HepG2 (cell line): Measurements from ENCODE around the gene PHLDB1. TPM values are rescaled to one million over a fixed set of nuclear protein-coding genes. Genes with fewer than 3 reads are reported as not detected.

Source experiments
- CENPBD1 ChIP-seq: sonication (generic); formaldehyde crosslinking; IDR thresholded peaks from 2 replicates; pipeline ENCODE4 v1.8.0; 2022; ENCODE audit warnings: missing genetic modification reagents, low read depth, mild to moderate bottlenecking, borderline replicate concordance
- DMAP1 ChIP-seq: IDR thresholded peaks from 2 replicates; pipeline ENCODE4 v1.6.1; 2016
- FOXC1 ChIP-seq: sonication (generic); formaldehyde crosslinking; IDR thresholded peaks from 2 replicates; pipeline ENCODE4 v1.8.0; 2022; ENCODE audit warnings: mild to moderate bottlenecking, missing genetic modification reagents, borderline replicate concordance
- FOXK1 ChIP-seq: sonication (generic); formaldehyde crosslinking; IDR thresholded peaks from 2 replicates; pipeline ENCODE4 v1.4.0; 2020; ENCODE audit warnings: low read depth, missing genetic modification reagents, borderline replicate concordance
- HMG20A ChIP-seq: IDR thresholded peaks from 2 replicates; pipeline ENCODE4 v1.6.1; 2016; ENCODE audit warnings: borderline replicate concordance
- KLF11 ChIP-seq: IDR thresholded peaks from 2 replicates; pipeline ENCODE4 v1.6.1; 2016; ENCODE audit warnings: missing compliant biosample characterization
- MAFG ChIP-seq: sonication (generic); formaldehyde crosslinking; IDR thresholded peaks from 2 replicates; pipeline ENCODE4 v1.5.1; 2020; ENCODE audit warnings: mild to moderate bottlenecking, missing genetic modification reagents
- MATR3 ChIP-seq: sonication (generic); formaldehyde crosslinking; IDR thresholded peaks from 2 replicates; pipeline ENCODE4 v1.4.0; 2020; ENCODE audit warnings: missing genetic modification reagents
- MTA1 ChIP-seq: sonication (generic); formaldehyde crosslinking; IDR thresholded peaks from 2 replicates; pipeline ENCODE4 v1.4.0; 2020; ENCODE audit warnings: missing genetic modification reagents, mild to moderate bottlenecking, borderline replicate concordance
- NR2C2 ChIP-seq: sonication (generic); formaldehyde crosslinking; IDR thresholded peaks from 2 replicates; pipeline ENCODE4 v1.4.0; 2020; ENCODE audit warnings: missing genetic modification reagents, mild to moderate bottlenecking, moderate library complexity, borderline replicate concordance
- PITX1 ChIP-seq: sonication (generic); formaldehyde crosslinking; IDR thresholded peaks from 2 replicates; pipeline ENCODE4 v1.5.1; 2020; ENCODE audit warnings: mild to moderate bottlenecking, missing genetic modification reagents
- POGK ChIP-seq: sonication (generic); formaldehyde crosslinking; conservative IDR thresholded peaks from 2 replicates; pipeline ENCODE4 v1.8.0; 2022; ENCODE audit warnings: mild to moderate bottlenecking, moderate library complexity, missing genetic modification reagents
- RFX3 ChIP-seq: IDR thresholded peaks from 2 replicates; pipeline ENCODE4 v1.6.1; 2016; ENCODE audit warnings: missing biosample characterization, missing genetic modification reagents
- RFXANK ChIP-seq: IDR thresholded peaks from 2 replicates; pipeline ENCODE4 v1.6.1; 2016
- SAP130 ChIP-seq: IDR thresholded peaks from 2 replicates; pipeline ENCODE4 v1.6.1; 2016; ENCODE audit warnings: low read depth
- SMYD3 ChIP-seq: sonication (generic); formaldehyde crosslinking; IDR thresholded peaks from 2 replicates; pipeline ENCODE4 v1.8.1; 2023; ENCODE audit warnings: mild to moderate bottlenecking, missing genetic modification reagents
- SNRNP70 ChIP-seq: fragments of 200-400 bp; formaldehyde crosslinking; IDR thresholded peaks from 2 replicates; pipeline ENCODE4 v1.6.1; 2017; ENCODE audit warnings: mild to moderate bottlenecking, low read depth, low read length, moderate library complexity
- TBL1XR1 ChIP-seq: fragments of 150-350 bp; IDR thresholded peaks from 2 replicates; pipeline ENCODE4 v1.6.1; 2014; ENCODE audit warnings: borderline replicate concordance, low read length; ENCODE audit not compliant: partially characterized antibody
- ZBTB2 ChIP-seq: sonication (generic); formaldehyde crosslinking; IDR thresholded peaks from 2 replicates; pipeline ENCODE4 v1.8.0; 2022; ENCODE audit warnings: low read depth, missing genetic modification reagents
- ZFP36L2 ChIP-seq: sonication (generic); formaldehyde crosslinking; IDR thresholded peaks from 2 replicates; pipeline ENCODE4 v1.4.0; 2020; ENCODE audit warnings: missing genetic modification reagents
- ZFP91 ChIP-seq: sonication (generic); formaldehyde crosslinking; IDR thresholded peaks from 2 replicates; pipeline ENCODE4 v1.9.0; 2022; ENCODE audit warnings: missing genetic modification reagents, mild to moderate bottlenecking, borderline replicate concordance
- ZMAT5 ChIP-seq: sonication (generic); formaldehyde crosslinking; IDR thresholded peaks from 2 replicates; pipeline ENCODE4 v1.5.0; 2020; ENCODE audit warnings: mild to moderate bottlenecking, low read depth, missing genetic modification reagents, borderline replicate concordance
- ZNF224 ChIP-seq: sonication (generic); formaldehyde crosslinking; IDR thresholded peaks from 2 replicates; pipeline ENCODE4 v1.5.0; 2020; ENCODE audit warnings: mild to moderate bottlenecking, missing genetic modification reagents
- ZNF263 ChIP-seq: sonication (generic); formaldehyde crosslinking; IDR thresholded peaks from 2 replicates; pipeline ENCODE4 v1.4.0; 2020; ENCODE audit warnings: missing genetic modification reagents
- ZNF337 ChIP-seq: sonication (generic); formaldehyde crosslinking; IDR thresholded peaks from 2 replicates; pipeline ENCODE4 v1.5.1; 2020; ENCODE audit warnings: missing genetic modification reagents, low read depth, mild to moderate bottlenecking, borderline replicate concordance
- ZNF615 ChIP-seq: sonication (generic); formaldehyde crosslinking; IDR thresholded peaks from 2 replicates; pipeline ENCODE4 v1.5.0; 2020; ENCODE audit warnings: mild to moderate bottlenecking, missing genetic modification reagents, borderline replicate concordance
- ZNF777 ChIP-seq: sonication (generic); formaldehyde crosslinking; IDR thresholded peaks from 2 replicates; pipeline ENCODE4 v1.4.0; 2020; ENCODE audit warnings: missing genetic modification reagents
- ZSCAN30 ChIP-seq: sonication (generic); formaldehyde crosslinking; IDR thresholded peaks from 2 replicates; pipeline ENCODE4 v1.5.0; 2020; ENCODE audit warnings: mild to moderate bottlenecking, missing genetic modification reagents
- polyA plus RNA-seq, 8 experiments: library from polyadenylated mRNA; depleted of rRNA in 3 of 8; stranded (reverse) in 7 of 8; unstranded in 1 of 8; fragments of >200 nt; fragmentation: Illumina TruSeq in 4 of 8; extraction: Trizol in 4 of 8; gene quantifications; 2 replicates each; pipeline versions ENCODE4 v1.2.1 to v1.2.3, GENCODE V29; 2011 to 2016; ENCODE audit warnings: low read depth in 4 of 8, missing spikeins in 1 of 8, mixed read lengths in 1 of 8; ENCODE audit not compliant: insufficient read depth in 1 of 8
- total RNA-seq, 5 experiments: library from RNA; depleted of rRNA; stranded (reverse); fragments of >200 nt; fragmentation: Illumina TruSeq; extraction: Trizol; gene quantifications; 2 replicates each; pipeline ENCODE4 v1.2.3, GENCODE V29; 2016; ENCODE audit warnings: low read depth in 1 of 5

The PHLDB1 gene
- total and polyA plus RNA-seq, 2 of the 13 experiments (the other 11 are each of a cell fraction or from before 2014, with no cell fraction given): 13.8 to 14.2 TPM

- no peak for TF ChIP-seq ZNF615
- no peak for TF ChIP-seq TBL1XR1
- no peak for TF ChIP-seq CENPBD1 (CRISPR knock-in tag)
- TF ChIP-seq FOXK1 (CRISPR knock-in tag): 0 out of 2 replicates have a peak, but pooled peaks have one; percentile 13
- TF ChIP-seq SMYD3: no peak
- TF ChIP-seq ZMAT5 (CRISPR knock-in tag): no peak
- no peak for TF ChIP-seq POGK
- TF ChIP-seq ZNF224: no peak
- TF ChIP-seq ZBTB2 (CRISPR knock-in tag): no peak
- no peak for TF ChIP-seq RFXANK (CRISPR knock-in tag)
- TF ChIP-seq ZFP91 (CRISPR knock-in tag): peak; percentile 38; the same call in 1 of the 2 replicates
- no peak for TF ChIP-seq PITX1 (CRISPR knock-in tag)
- no peak for TF ChIP-seq SNRNP70
- TF ChIP-seq NR2C2 (CRISPR knock-in tag): no peak
- no peak for TF ChIP-seq MATR3 (CRISPR knock-in tag)
- no peak for TF ChIP-seq ZNF337 (CRISPR knock-in tag)
- TF ChIP-seq ZNF777: no peak
- TF ChIP-seq ZSCAN30: no peak
- TF ChIP-seq KLF11: no peak
- TF ChIP-seq RFX3: no peak
- TF ChIP-seq SAP130 (CRISPR knock-in tag): peak; percentile 45; the same call in 1 of the 2 replicates
- TF ChIP-seq ZNF263 (CRISPR knock-in tag): no peak
- TF ChIP-seq HMG20A (CRISPR knock-in tag): no peak
- TF ChIP-seq FOXC1 (CRISPR knock-in tag): no peak
- no peak for TF ChIP-seq DMAP1 (CRISPR knock-in tag)
- TF ChIP-seq MAFG (CRISPR knock-in tag): no peak
- TF ChIP-seq MTA1 (CRISPR knock-in tag): no peak
- no peak for TF ChIP-seq ZFP36L2 (CRISPR knock-in tag)
Observed at GRCh38 chr11:118679483-118679882, 72.1 kb downstream of the PHLDB1 start, which contains the start of gene TREH (continued).
